ENCODE results near the gene CCDC201.
"Not testable (repeated sequence)": the region's sequence is repeated elsewhere in the genome, so short reads cannot be mapped to it uniquely, and the experiment has no call there.

DNA sequence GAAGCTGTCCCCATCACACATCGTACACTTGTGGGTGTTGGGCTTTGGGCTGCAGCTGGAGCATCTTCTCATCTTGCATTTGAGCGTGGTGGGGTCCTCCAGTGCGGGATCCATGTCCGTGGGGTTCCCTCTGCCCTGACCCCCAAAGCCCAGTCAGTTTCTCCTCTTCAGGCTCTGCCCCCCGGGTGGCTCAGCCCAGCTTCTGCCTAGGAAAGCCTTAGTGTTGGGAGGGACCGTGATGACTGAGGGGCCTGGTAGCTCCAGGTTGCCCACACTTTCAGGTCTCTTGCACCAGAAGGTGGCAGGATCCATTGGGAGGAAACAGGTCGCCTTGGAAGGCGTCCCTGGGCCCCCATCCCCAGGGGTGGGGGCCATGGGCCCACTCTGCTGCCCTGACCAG lies 55.9 kb downstream of the CCDC201 start:
- TF ChIP-seq, protein P1, sequence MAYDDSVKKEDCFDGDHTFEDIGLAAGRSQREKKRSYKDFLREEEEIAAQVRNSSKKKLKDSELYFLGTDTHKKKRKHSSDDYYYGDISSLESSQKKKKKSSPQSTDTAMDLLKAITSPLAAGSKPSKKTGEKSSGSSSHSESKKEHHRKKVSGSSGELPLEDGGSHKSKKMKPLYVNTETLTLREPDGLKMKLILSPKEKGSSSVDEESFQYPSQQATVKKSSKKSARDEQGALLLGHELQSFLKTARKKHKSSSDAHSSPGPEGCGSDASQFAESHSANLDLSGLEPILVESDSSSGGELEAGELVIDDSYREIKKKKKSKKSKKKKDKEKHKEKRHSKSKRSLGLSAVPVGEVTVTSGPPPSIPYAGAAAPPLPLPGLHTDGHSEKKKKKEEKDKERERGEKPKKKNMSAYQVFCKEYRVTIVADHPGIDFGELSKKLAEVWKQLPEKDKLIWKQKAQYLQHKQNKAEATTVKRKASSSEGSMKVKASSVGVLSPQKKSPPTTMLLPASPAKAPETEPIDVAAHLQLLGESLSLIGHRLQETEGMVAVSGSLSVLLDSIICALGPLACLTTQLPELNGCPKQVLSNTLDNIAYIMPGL (CRISPR knock-in tag; IDR thresholded peaks at IDR 0.05; ENCODE audit: borderline replicate concordance) = not testable (repeated sequence)
- TF ChIP-seq, protein P2, sequence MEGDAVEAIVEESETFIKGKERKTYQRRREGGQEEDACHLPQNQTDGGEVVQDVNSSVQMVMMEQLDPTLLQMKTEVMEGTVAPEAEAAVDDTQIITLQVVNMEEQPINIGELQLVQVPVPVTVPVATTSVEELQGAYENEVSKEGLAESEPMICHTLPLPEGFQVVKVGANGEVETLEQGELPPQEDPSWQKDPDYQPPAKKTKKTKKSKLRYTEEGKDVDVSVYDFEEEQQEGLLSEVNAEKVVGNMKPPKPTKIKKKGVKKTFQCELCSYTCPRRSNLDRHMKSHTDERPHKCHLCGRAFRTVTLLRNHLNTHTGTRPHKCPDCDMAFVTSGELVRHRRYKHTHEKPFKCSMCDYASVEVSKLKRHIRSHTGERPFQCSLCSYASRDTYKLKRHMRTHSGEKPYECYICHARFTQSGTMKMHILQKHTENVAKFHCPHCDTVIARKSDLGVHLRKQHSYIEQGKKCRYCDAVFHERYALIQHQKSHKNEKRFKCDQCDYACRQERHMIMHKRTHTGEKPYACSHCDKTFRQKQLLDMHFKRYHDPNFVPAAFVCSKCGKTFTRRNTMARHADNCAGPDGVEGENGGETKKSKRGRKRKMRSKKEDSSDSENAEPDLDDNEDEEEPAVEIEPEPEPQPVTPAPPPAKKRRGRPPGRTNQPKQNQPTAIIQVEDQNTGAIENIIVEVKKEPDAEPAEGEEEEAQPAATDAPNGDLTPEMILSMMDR (IDR thresholded peaks at IDR 0.05) = not testable (repeated sequence)
- not testable (repeated sequence) for TF ChIP-seq RFX5 (IDR thresholded peaks at IDR 0.05)

Measured in A549 (cell line).